Liver (tissue), 3 donors: ENCODE results near the gene EMP2.

ENCODE experiments used
- ATF3 ChIP-seq: IDR thresholded peaks from 2 replicates; pipeline ENCODE4 v1.6.1; 2016; ENCODE audit warnings: antibody characterized with exemption
- CTCF ChIP-seq: fragments of 150-350 bp; IDR thresholded peaks from 2 replicates; pipeline ENCODE4 v1.5.1; 2017; ENCODE audit warnings: improper control_type of control experiment, low read depth, low read length; ENCODE audit not compliant: missing input control
- EGR1 ChIP-seq, 2 donors: IDR thresholded peaks; 2 replicates each; pipeline ENCODE4 v1.6.1; 2016 to 2018; ENCODE audit warnings: antibody characterized with exemption in 2 of 2, low read depth in 2 of 2
- FOXA1 ChIP-seq: IDR thresholded peaks from 2 replicates; pipeline ENCODE4 v1.6.1; 2016; ENCODE audit warnings: antibody characterized with exemption
- JUND ChIP-seq, 2 donors: IDR thresholded peaks; 2 replicates each; pipeline ENCODE4 v1.6.1; 2016; ENCODE audit warnings: antibody characterized with exemption in 2 of 2
- MAX ChIP-seq: IDR thresholded peaks from 2 replicates; pipeline ENCODE4 v1.6.1; 2016; ENCODE audit warnings: antibody characterized with exemption
- NR2F2 ChIP-seq: IDR thresholded peaks from 2 replicates; pipeline ENCODE4 v1.6.1; 2016; ENCODE audit warnings: antibody characterized with exemption
- REST ChIP-seq: IDR thresholded peaks from 2 replicates; pipeline ENCODE4 v1.6.1; 2016; ENCODE audit warnings: antibody characterized with exemption, mild to moderate bottlenecking
- RXRA ChIP-seq, 2 donors: IDR thresholded peaks; 2 replicates each; pipeline ENCODE4 v1.6.1; 2017 to 2018; ENCODE audit warnings: antibody characterized with exemption in 2 of 2, mild to moderate bottlenecking in 1 of 2
- SP1 ChIP-seq: IDR thresholded peaks from 2 replicates; pipeline ENCODE4 v1.6.1; 2018; ENCODE audit warnings: antibody characterized with exemption, mild to moderate bottlenecking
- TAF1 ChIP-seq: conservative IDR thresholded peaks from 2 replicates; pipeline ENCODE4 v1.6.1; 2016; ENCODE audit warnings: antibody characterized with exemption, mild to moderate bottlenecking
- YY1 ChIP-seq: IDR thresholded peaks from 2 replicates; pipeline ENCODE4 v1.6.1; 2016; ENCODE audit warnings: antibody characterized with exemption, mild to moderate bottlenecking
- ZBTB33 ChIP-seq: IDR thresholded peaks from 2 replicates; pipeline ENCODE4 v1.6.1; 2016; ENCODE audit warnings: antibody characterized with exemption
- donor health status: healthy.
- donor health status: healthy.

GRCh38 chr16:10572611-10573010 is 7.8 kb downstream of the EMP2 start:
- no peak for TF ChIP-seq CTCF
- no peak for TF ChIP-seq NR2F2
- no peak for TF ChIP-seq TAF1
- TF ChIP-seq FOXA1: no peak
- TF ChIP-seq JUND (IDR thresholded peaks at IDR 0.05): no peak
- no peak for TF ChIP-seq YY1
- TF ChIP-seq MAX: no peak
- TF ChIP-seq ZBTB33: no peak
- TF ChIP-seq EGR1 (IDR thresholded peaks at IDR 0.05; ENCODE audit: low read depth in 2 of 2): no peak
- no peak for TF ChIP-seq ATF3
- TF ChIP-seq SP1: no peak
- no peak for TF ChIP-seq REST
- no peak for TF ChIP-seq RXRA (IDR thresholded peaks at IDR 0.05)
